ENCODE data around the gene MAMDC2. TPM values are rescaled to one million over a fixed set of nuclear protein-coding genes. Genes with fewer than 3 reads are reported as not detected.

The MAMDC2 gene
- total and polyA plus RNA-seq, 2 donors (not counting 1 experiment from before 2014, with no cell fraction given) = not detected

DNA sequence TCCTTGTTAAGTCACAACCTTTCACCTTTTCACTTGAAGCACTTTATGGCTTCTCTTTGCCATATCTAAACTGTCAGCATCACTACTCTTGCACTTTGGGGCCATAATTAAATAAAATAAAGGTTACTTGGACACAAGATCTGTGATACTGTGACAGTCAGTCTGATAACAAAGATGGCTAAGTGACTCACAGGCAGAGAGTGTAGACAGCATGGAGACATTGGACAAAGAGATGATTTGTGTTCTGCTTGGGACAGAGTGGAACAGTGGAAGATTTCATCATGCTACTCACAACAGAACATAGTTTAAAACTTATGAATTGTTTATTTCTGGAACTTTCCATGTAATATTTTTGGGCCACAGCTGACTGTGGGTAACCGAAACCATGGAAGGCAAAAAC lies 133.5 kb downstream of the MAMDC2 start:
- Mint-ChIP-seq H3K27me3 (no peaks in the 10 kb centered on the region), H3K4me1 (no peaks in the 10 kb centered on the region), H3K4me3 (no peak overlapping the region), H3K9me3 (ENCODE audit: insufficient read depth) (peaks cover 2% of the 10 kb centered on the region), H3K27ac (no peak overlapping the region)
- Histone ChIP-seq H3K27me3 (replicated peaks in 1 of 4; ENCODE audit: control extremely low read depth in 1 of 4, control insufficient read depth in 3 of 4, insufficient read depth in 4 of 4, low read length in 3 of 4) (no peaks in the 10 kb centered on the region), H2AFZ (ENCODE audit: insufficient read depth, low read depth, low read length, poor library complexity, severe bottlenecking) (no peak overlapping the region), H3K9me3 (ENCODE audit: control extremely low read depth in 1 of 3, control insufficient read depth in 2 of 3, insufficient read depth in 1 of 3, low read length in 2 of 3) (no peaks in the 10 kb centered on the region), H4K20me1 (ENCODE audit: control insufficient read depth, insufficient read depth, low read length, poor library complexity, severe bottlenecking) (no peaks in the 10 kb centered on the region), H3K36me3 (replicated peaks in 1 of 2; ENCODE audit: control extremely low read depth in 1 of 2, control insufficient read depth in 1 of 2, extremely low read depth in 1 of 2, insufficient read depth in 2 of 2, low read length in 1 of 2) (no peaks in the 10 kb centered on the region), H3K4me2 (replicated peaks; ENCODE audit: low read depth, low read length, poor library complexity, severe bottlenecking) (no peak overlapping the region), H3K4me1 (ENCODE audit: control insufficient read depth in 2 of 2, insufficient read depth in 2 of 2, low read length in 2 of 2) (no peaks in the 10 kb centered on the region), H3K79me2 (ENCODE audit: control insufficient read depth, insufficient read depth, low read length) (no peaks in the 10 kb centered on the region), H3K9ac (ENCODE audit: low read length) (no peak overlapping the region), H3K27ac (ENCODE audit: low read length in 2 of 2) (no peak overlapping the region), H3K4me3 (ENCODE audit: control extremely low read depth in 1 of 5, extremely low read depth in 1 of 5, insufficient read depth in 1 of 5, low read depth in 2 of 5, low read length in 4 of 5) (no peak overlapping the region)
- ChIA-PET CTCF (no interaction called here), POLR2A (no interaction called here)
- ATAC-seq (ENCODE audit: low read depth) = no peak
- DNase-seq = no peak
- WGBS (ENCODE audit: insufficient coverage) = 100% methylated on average over 1 of the region's 1 CpG
- TF ChIP-seq EZH2 (IDR thresholded peaks at IDR 0.05; ENCODE audit: borderline replicate concordance, insufficient read depth, low read depth, low read length, poor library complexity, severe bottlenecking) = no peak
- TF ChIP-seq, protein P1, sequence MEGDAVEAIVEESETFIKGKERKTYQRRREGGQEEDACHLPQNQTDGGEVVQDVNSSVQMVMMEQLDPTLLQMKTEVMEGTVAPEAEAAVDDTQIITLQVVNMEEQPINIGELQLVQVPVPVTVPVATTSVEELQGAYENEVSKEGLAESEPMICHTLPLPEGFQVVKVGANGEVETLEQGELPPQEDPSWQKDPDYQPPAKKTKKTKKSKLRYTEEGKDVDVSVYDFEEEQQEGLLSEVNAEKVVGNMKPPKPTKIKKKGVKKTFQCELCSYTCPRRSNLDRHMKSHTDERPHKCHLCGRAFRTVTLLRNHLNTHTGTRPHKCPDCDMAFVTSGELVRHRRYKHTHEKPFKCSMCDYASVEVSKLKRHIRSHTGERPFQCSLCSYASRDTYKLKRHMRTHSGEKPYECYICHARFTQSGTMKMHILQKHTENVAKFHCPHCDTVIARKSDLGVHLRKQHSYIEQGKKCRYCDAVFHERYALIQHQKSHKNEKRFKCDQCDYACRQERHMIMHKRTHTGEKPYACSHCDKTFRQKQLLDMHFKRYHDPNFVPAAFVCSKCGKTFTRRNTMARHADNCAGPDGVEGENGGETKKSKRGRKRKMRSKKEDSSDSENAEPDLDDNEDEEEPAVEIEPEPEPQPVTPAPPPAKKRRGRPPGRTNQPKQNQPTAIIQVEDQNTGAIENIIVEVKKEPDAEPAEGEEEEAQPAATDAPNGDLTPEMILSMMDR (IDR thresholded peaks at IDR 0.05) = no peak
- intact Hi-C loops (cut with micrococcal nuclease) = no loop called here

DNA sequence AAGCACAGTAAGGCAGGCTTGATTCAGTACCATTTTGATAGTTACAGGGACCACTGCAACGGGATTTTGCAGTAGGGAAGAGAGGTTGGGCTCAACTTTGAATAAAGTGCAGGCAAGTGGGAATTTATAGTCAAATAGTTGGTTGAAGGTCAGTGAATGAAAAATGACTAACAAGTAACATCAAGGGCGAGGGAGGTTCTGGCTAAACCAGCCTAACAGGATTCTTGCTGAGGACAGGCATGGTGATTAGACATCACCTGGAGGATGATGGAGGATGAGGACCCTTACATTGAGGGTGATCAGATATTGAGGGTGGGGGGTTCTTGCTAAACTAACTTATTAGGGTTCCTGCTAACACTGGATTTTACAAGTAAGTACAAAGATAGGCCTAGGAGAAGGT lies 149.1 kb downstream of the MAMDC2 start:
- ChIA-PET CTCF (no interaction called here), POLR2A (no interaction called here)
- peaks cover 6% of the 10 kb centered on the region for H3K9me3 Mint-ChIP-seq (ENCODE audit: insufficient read depth)
- H3K27ac Mint-ChIP-seq = no peak overlapping the region
- no peak overlapping the region for H3K4me3 Mint-ChIP-seq
- Histone ChIP-seq H3K36me3 (replicated peaks in 1 of 2; ENCODE audit: control extremely low read depth in 1 of 2, control insufficient read depth in 1 of 2, extremely low read depth in 1 of 2, insufficient read depth in 2 of 2, low read length in 1 of 2) (no peaks in the 10 kb centered on the region), H3K4me2 (replicated peaks; ENCODE audit: low read depth, low read length, poor library complexity, severe bottlenecking) (no peak overlapping the region), H3K27me3 (replicated peaks in 1 of 4; ENCODE audit: control extremely low read depth in 1 of 4, control insufficient read depth in 3 of 4, insufficient read depth in 4 of 4, low read length in 3 of 4) (peaks cover 0 to 6% (median 0%) of the 10 kb centered on the region in 4 experiments), H4K20me1 (ENCODE audit: control insufficient read depth, insufficient read depth, low read length, poor library complexity, severe bottlenecking) (no peaks in the 10 kb centered on the region), H3K4me3 (ENCODE audit: control extremely low read depth in 1 of 5, extremely low read depth in 1 of 5, insufficient read depth in 1 of 5, low read depth in 2 of 5, low read length in 4 of 5) (no peak overlapping the region), H3K27ac (ENCODE audit: low read length in 2 of 2) (no peak overlapping the region), H2AFZ (ENCODE audit: insufficient read depth, low read depth, low read length, poor library complexity, severe bottlenecking) (no peak overlapping the region), H3K9ac (ENCODE audit: low read length) (no peak overlapping the region), H3K9me3 (ENCODE audit: control extremely low read depth in 1 of 3, control insufficient read depth in 2 of 3, insufficient read depth in 1 of 3, low read length in 2 of 3) (no peaks in the 10 kb centered on the region), H3K79me2 (ENCODE audit: control insufficient read depth, insufficient read depth, low read length) (no peaks in the 10 kb centered on the region), H3K4me1 (ENCODE audit: control insufficient read depth in 2 of 2, insufficient read depth in 2 of 2, low read length in 2 of 2) (no peaks in the 10 kb centered on the region)
- no peak for ATAC-seq (ENCODE audit: low read depth)
- TF ChIP-seq EZH2 (IDR thresholded peaks at IDR 0.05; ENCODE audit: borderline replicate concordance, insufficient read depth, low read depth, low read length, poor library complexity, severe bottlenecking) = no peak
- TF ChIP-seq, protein P1 (IDR thresholded peaks at IDR 0.05) = no peak
- H3K27me3 Mint-ChIP-seq = peaks cover 12% of the 10 kb centered on the region
- no peak for DNase-seq
- WGBS (ENCODE audit: insufficient coverage) = 66% methylated on average over 2 of the region's 2 CpGs
- no peaks in the 10 kb centered on the region for H3K4me1 Mint-ChIP-seq
- intact Hi-C loops (cut with micrococcal nuclease) = no loop called here

All from B cell (primary cell).